Measurements from ENCODE around the gene ILDR1. TPM values are rescaled to one million over a fixed set of nuclear protein-coding genes. Genes with fewer than 3 reads are reported as not detected.

The ILDR1 gene
- total RNA-seq, 2 experiments from 2014 or later: not detected

- CTCF ChIA-PET: no interaction called here
- peaks cover 22% of the 10 kb centered on the region for H3K4me1 Mint-ChIP-seq (ENCODE audit: low read depth)
- no peak overlapping the region for H3K4me3 Mint-ChIP-seq
These were observed 23.2 kb downstream of the ILDR1 start for GRCh38 chr3:121998611-121999473.

DNA sequence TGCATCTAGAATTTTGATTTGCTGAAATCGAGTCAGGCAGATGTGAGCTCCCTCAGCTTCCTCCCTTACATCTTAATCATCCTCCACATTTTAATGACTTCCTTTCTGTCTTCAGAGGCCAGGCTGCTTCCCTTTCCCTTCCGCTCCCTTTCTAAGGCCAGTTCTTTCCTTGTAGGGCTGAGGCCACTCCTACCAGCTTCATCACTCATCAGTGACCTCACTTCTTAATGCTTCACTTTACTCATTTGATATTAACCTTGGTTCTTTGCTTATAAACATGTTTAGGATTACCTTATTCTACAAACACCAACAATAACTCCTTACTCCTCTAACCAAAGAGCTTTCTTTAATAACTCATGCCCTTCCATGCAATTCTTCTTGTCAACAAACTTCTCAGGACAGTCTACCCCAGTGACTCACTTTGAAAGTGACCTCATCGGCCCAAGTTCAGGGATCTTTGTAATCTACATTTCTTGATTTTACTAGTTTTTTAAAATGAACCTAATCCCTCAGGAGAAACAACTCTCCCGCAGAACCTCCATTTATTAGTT, 23.9 kb downstream of the ILDR1 start:
- no peak for DNase-seq
- Mint-ChIP-seq H3K9me3 (no peaks in the 10 kb centered on the region), H3K4me3 (no peak overlapping the region), H3K27ac (no peak overlapping the region), H3K36me3 (ENCODE audit: low read depth) (no peaks in the 10 kb centered on the region), H3K27me3 (ENCODE audit: low read depth) (peaks cover 3% of the 10 kb centered on the region), H3K4me1 (ENCODE audit: low read depth) (peaks cover 20% of the 10 kb centered on the region)
- intact Hi-C loops (cut with micrococcal nuclease): no loop called here
- CTCF ChIA-PET: no interaction called here

More at GRCh38 chr3:121998611-121999473, 23.2 kb downstream of the ILDR1 start:
- no peak for DNase-seq
- no peak overlapping the region for H3K27ac Mint-ChIP-seq
- intact Hi-C loops (cut with micrococcal nuclease): no loop called here
- peaks cover 4% of the 10 kb centered on the region for H3K27me3 Mint-ChIP-seq (ENCODE audit: low read depth)
- no peaks in the 10 kb centered on the region for H3K36me3 Mint-ChIP-seq (ENCODE audit: low read depth)
- H3K9me3 Mint-ChIP-seq: no peaks in the 10 kb centered on the region

GRCh38 chr3:121997372-121997771, 24.7 kb downstream of the ILDR1 start:
- Mint-ChIP-seq H3K4me1 (ENCODE audit: low read depth) (peaks cover 20% of the 10 kb centered on the region), H3K4me3 (no peak overlapping the region), H3K9me3 (no peaks in the 10 kb centered on the region), H3K27me3 (ENCODE audit: low read depth) (no peaks in the 10 kb centered on the region), H3K27ac (no peak overlapping the region), H3K36me3 (ENCODE audit: low read depth) (no peaks in the 10 kb centered on the region)
- DNase-seq: no peak
- intact Hi-C loops (cut with micrococcal nuclease): no loop called here
- CTCF ChIA-PET: interaction anchor here (1.9 kb wide), 1 partner anchor 22 kb away, joined by 7 read pairs; no protein-coding TSS in a partner anchor

- intact Hi-C loops (cut with micrococcal nuclease): no loop called here
- Mint-ChIP-seq H3K27ac (no peak overlapping the region), H3K4me1 (ENCODE audit: low read depth) (peaks cover 20% of the 10 kb centered on the region), H3K4me3 (no peak overlapping the region), H3K36me3 (ENCODE audit: low read depth) (no peaks in the 10 kb centered on the region), H3K27me3 (ENCODE audit: low read depth) (no peaks in the 10 kb centered on the region), H3K9me3 (no peaks in the 10 kb centered on the region)
- CTCF ChIA-PET: interaction anchor here (0.5 to 1.9 kb wide), 9 partner anchors 23 to 449 kb away, joined by 3 to 12 read pairs (median 3); partner anchors contain the start of gene EAF2
- no peak for DNase-seq
These were observed 25.6 kb downstream of the ILDR1 start for GRCh38 chr3:121996441-121996840.

- Mint-ChIP-seq H3K27ac (no peak overlapping the region), H3K9me3 (no peaks in the 10 kb centered on the region), H3K36me3 (ENCODE audit: low read depth) (no peaks in the 10 kb centered on the region), H3K4me3 (no peak overlapping the region), H3K4me1 (ENCODE audit: low read depth) (peaks cover 20% of the 10 kb centered on the region), H3K27me3 (ENCODE audit: low read depth) (no peaks in the 10 kb centered on the region)
- CTCF ChIA-PET: interaction anchor here (0.6 to 1.9 kb wide), 9 partner anchors 24 to 448 kb away, joined by 3 to 12 read pairs (median 4); no protein-coding TSS in a partner anchor
- intact Hi-C loops (cut with micrococcal nuclease): loop anchor here (1.0 kb wide), 2 partner anchors 112 to 449 kb away; no protein-coding TSS in a partner anchor
- DNase-seq: peak; percentile 45
These were observed 26.6 kb downstream of the ILDR1 start for GRCh38 chr3:121995161-121996137.

- H3K4me3 Mint-ChIP-seq: no peak overlapping the region
- no peaks in the 10 kb centered on the region for H3K9me3 Mint-ChIP-seq
- H3K36me3 Mint-ChIP-seq (ENCODE audit: low read depth): no peaks in the 10 kb centered on the region
- H3K4me1 Mint-ChIP-seq (ENCODE audit: low read depth): peaks cover 20% of the 10 kb centered on the region
- no peak for DNase-seq
- H3K27me3 Mint-ChIP-seq (ENCODE audit: low read depth): no peaks in the 10 kb centered on the region
- H3K27ac Mint-ChIP-seq: no peak overlapping the region
- CTCF ChIA-PET: interaction anchor here (0.6 to 1.4 kb wide), 3 partner anchors 61 to 1118 kb away, joined by 3 to 5 read pairs (median 4); no protein-coding TSS in a partner anchor
- intact Hi-C loops (cut with micrococcal nuclease): no loop called here
These were observed 27.5 kb downstream of the ILDR1 start for GRCh38 chr3:121994551-121994950.

GRCh38 chr3:121992601-121993560, 29.2 kb downstream of the ILDR1 start:
- CTCF ChIA-PET: no interaction called here
- DNase-seq: no peak
- Mint-ChIP-seq H3K27me3 (ENCODE audit: low read depth) (no peaks in the 10 kb centered on the region), H3K36me3 (ENCODE audit: low read depth) (no peaks in the 10 kb centered on the region), H3K9me3 (no peaks in the 10 kb centered on the region), H3K4me3 (no peak overlapping the region), H3K4me1 (ENCODE audit: low read depth) (peaks cover 13% of the 10 kb centered on the region), H3K27ac (no peak overlapping the region)
- intact Hi-C loops (cut with micrococcal nuclease): no loop called here

GRCh38 chr3:121989943-121990342, 32.1 kb downstream of the ILDR1 start:
- H3K27ac Mint-ChIP-seq: no peak overlapping the region
- H3K4me3 Mint-ChIP-seq: no peak overlapping the region
- peaks cover 2% of the 10 kb centered on the region for H3K27me3 Mint-ChIP-seq (ENCODE audit: low read depth)
- H3K36me3 Mint-ChIP-seq (ENCODE audit: low read depth): no peaks in the 10 kb centered on the region
- CTCF ChIA-PET: no interaction called here
- no peaks in the 10 kb centered on the region for H3K4me1 Mint-ChIP-seq (ENCODE audit: low read depth)
- intact Hi-C loops (cut with micrococcal nuclease): no loop called here
- no peak for DNase-seq
- no peaks in the 10 kb centered on the region for H3K9me3 Mint-ChIP-seq

DNA sequence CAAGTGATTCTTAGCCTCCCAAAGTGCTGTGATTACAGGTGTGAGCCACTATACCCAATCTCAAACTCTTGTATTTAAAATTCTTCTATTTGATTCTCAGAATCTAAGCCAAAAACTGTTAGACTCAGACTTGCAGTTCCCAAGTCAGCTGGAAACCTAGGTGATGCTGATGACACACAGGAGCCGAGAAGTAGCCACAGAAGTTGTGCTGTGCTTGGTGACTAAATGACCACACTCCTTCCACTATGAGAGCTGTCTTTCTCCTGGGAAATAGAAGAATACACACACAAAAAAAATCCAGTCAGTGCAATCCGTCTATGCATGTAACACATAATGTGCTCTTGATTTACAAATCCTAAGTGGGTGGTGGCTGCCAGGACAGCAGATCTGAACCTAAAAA, 33.9 kb downstream of the ILDR1 start:
- Mint-ChIP-seq H3K27me3 (ENCODE audit: low read depth) (peaks cover 2% of the 10 kb centered on the region), H3K9me3 (peaks cover 11% of the 10 kb centered on the region), H3K36me3 (ENCODE audit: low read depth) (no peaks in the 10 kb centered on the region), H3K4me1 (ENCODE audit: low read depth) (no peaks in the 10 kb centered on the region), H3K27ac (no peak overlapping the region), H3K4me3 (no peak overlapping the region)
- DNase-seq: no peak
- CTCF ChIA-PET: interaction anchor here (0.6 kb wide), 1 partner anchor 13 kb away, joined by 4 read pairs; no protein-coding TSS in a partner anchor
- intact Hi-C loops (cut with micrococcal nuclease): no loop called here

GRCh38 chr3:121985846-121986245, 36.2 kb downstream of the ILDR1 start:
- H3K4me3 Mint-ChIP-seq: no peak overlapping the region
- H3K27ac Mint-ChIP-seq: no peak overlapping the region
- peaks cover 11% of the 10 kb centered on the region for H3K9me3 Mint-ChIP-seq
- H3K27me3 Mint-ChIP-seq (ENCODE audit: low read depth): peaks cover 2% of the 10 kb centered on the region
- no peak for DNase-seq
- no peaks in the 10 kb centered on the region for H3K36me3 Mint-ChIP-seq (ENCODE audit: low read depth)
- CTCF ChIA-PET: interaction anchor here (0.6 kb wide), 1 partner anchor 446 kb away, joined by 3 read pairs; no protein-coding TSS in a partner anchor
- intact Hi-C loops (cut with micrococcal nuclease): no loop called here
- no peaks in the 10 kb centered on the region for H3K4me1 Mint-ChIP-seq (ENCODE audit: low read depth)

- Mint-ChIP-seq H3K27me3 (ENCODE audit: low read depth) (peaks cover 2% of the 10 kb centered on the region), H3K27ac (no peak overlapping the region), H3K36me3 (ENCODE audit: low read depth) (no peaks in the 10 kb centered on the region), H3K4me3 (no peak overlapping the region), H3K4me1 (ENCODE audit: low read depth) (no peaks in the 10 kb centered on the region), H3K9me3 (peaks cover 17% of the 10 kb centered on the region)
- intact Hi-C loops (cut with micrococcal nuclease): no loop called here
- CTCF ChIA-PET: no interaction called here
- DNase-seq: no peak
These were observed 40.6 kb downstream of the ILDR1 start for GRCh38 chr3:121981473-121981872.
